Endothelial cell of umbilical vein (primary cell): Measurements from ENCODE around the gene EXOSC9. TPM values are rescaled to one million over a fixed set of nuclear protein-coding genes. Genes with fewer than 3 reads are reported as not detected.

Experiments used
- BruUV-seq: library from RNA; stranded (reverse); fragments of 400-500 nt; replicated peaks from 2 replicates; lab custom pipeline; 2021; lab: Mats Ljungman, UMichigan
- CTCF ChIA-PET: fragments of 300-600, 350-600 bp; sonication (Branson Sonifier 250); formaldehyde crosslinking; loops from one replicate; lab custom pipeline; 2021; ENCODE audit warnings: antibody characterized with exemption, inconsistent platforms; lab: Charles Lee
- POLR2A ChIA-PET: fragments of 300-600, 350-600 bp; sonication (Branson Sonifier 250); formaldehyde crosslinking; loops from one replicate; lab custom pipeline; 2021; ENCODE audit warnings: antibody characterized with exemption, inconsistent platforms; lab: Charles Lee
- DNase-seq: peaks from one replicate; pipeline ENCODE4 v3.0.0-alpha.2; 2011; ENCODE audit warnings: low read depth, low spot score
- FAIRE-seq: peaks from 2 replicates; lab custom pipeline; 2011; peaks lifted over from hg19 to GRCh38; lab: Jason Lieb, UNC
- H2AFZ ChIP-seq: 2 replicates; pipeline ENCODE4 v1.6.0; 2012; ENCODE audit warnings: low read depth, low read length, control low read depth, inconsistent platforms
- H3K27ac ChIP-seq: 2 replicates; pipeline ENCODE4 v1.5.1; 2011; ENCODE audit warnings: low read depth, mild to moderate bottlenecking, control low read depth, low read length, moderate library complexity; ENCODE audit not compliant: insufficient read depth
- H3K27me3 ChIP-seq, 2 experiments: 2 replicates each; pipeline versions ENCODE4 v1.6.0 to v1.6.1; 2011; ENCODE audit warnings: low read length in 2 of 2, mixed read lengths in 1 of 2; ENCODE audit not compliant: control insufficient read depth in 2 of 2, insufficient read depth in 2 of 2
- H3K36me3 ChIP-seq, 2 experiments: 2 replicates in 1 of 2; 3 replicates in 1 of 2; pipeline ENCODE4 v1.5.1; 2011; ENCODE audit warnings: low read length in 2 of 2, mild to moderate bottlenecking in 1 of 2, moderate library complexity in 1 of 2; ENCODE audit not compliant: control insufficient read depth in 2 of 2, insufficient read depth in 2 of 2; ENCODE audit errors: extremely low read depth in 1 of 2
- H3K4me1 ChIP-seq: 3 replicates; pipeline ENCODE4 v1.5.1; 2011; ENCODE audit warnings: mild to moderate bottlenecking, low read length; ENCODE audit not compliant: control insufficient read depth, insufficient read depth; ENCODE audit errors: extremely low read depth
- H3K4me2 ChIP-seq: 2 replicates; pipeline ENCODE4 v1.6.1; 2011; ENCODE audit warnings: low read length, control low read depth, mixed read lengths; ENCODE audit not compliant: insufficient read depth
- H3K4me3 ChIP-seq, 3 experiments: fragments of 200-600 bp in 1 of 3; sonication (generic), shearing (Covaris generic) in 1 of 3; replicated peaks in 1 of 3; 2 replicates each; pipeline ENCODE4 v1.5.1; 2011 to 2016; ENCODE audit warnings: control low read depth in 3 of 3, low read length in 3 of 3, mild to moderate bottlenecking in 2 of 3, inconsistent platforms in 1 of 3, low read depth in 1 of 3, moderate library complexity in 1 of 3; ENCODE audit not compliant: insufficient read depth in 1 of 3
- H3K79me2 ChIP-seq: 2 replicates; pipeline ENCODE4 v1.6.0; 2012; ENCODE audit warnings: low read length, inconsistent platforms; ENCODE audit not compliant: control insufficient read depth, insufficient read depth
- H3K9ac ChIP-seq: replicated peaks from 2 replicates; pipeline ENCODE3; 2011; ENCODE audit warnings: low read length, control low read depth; ENCODE audit not compliant: insufficient read depth; ENCODE audit errors: extremely low read depth
- H3K9me1 ChIP-seq: replicated peaks from 3 replicates; pipeline ENCODE4 v1.6.0; 2011; ENCODE audit warnings: mild to moderate bottlenecking, low read length; ENCODE audit not compliant: control insufficient read depth, insufficient read depth; ENCODE audit errors: extremely low read depth
- H3K9me3 ChIP-seq: replicated peaks from 2 replicates; pipeline ENCODE4 v1.5.1; 2012; ENCODE audit warnings: low read length, inconsistent platforms; ENCODE audit not compliant: control insufficient read depth, insufficient read depth
- H4K20me1 ChIP-seq: replicated peaks from 2 replicates; pipeline ENCODE3; 2011; ENCODE audit warnings: mild to moderate bottlenecking, low read length; ENCODE audit not compliant: control insufficient read depth, insufficient read depth; ENCODE audit errors: extremely low read depth
- GATA2 ChIP-seq: IDR thresholded peaks from 2 replicates; pipeline ENCODE4 v1.7.0; 2011; ENCODE audit warnings: low read depth, mild to moderate bottlenecking, moderate library complexity, mixed read lengths, low read length; ENCODE audit not compliant: insufficient read length, insufficient read depth
- JUN ChIP-seq: IDR thresholded peaks from 2 replicates; pipeline ENCODE4 v1.6.1; 2011; ENCODE audit warnings: borderline replicate concordance, low read depth; ENCODE audit not compliant: insufficient read length, insufficient read depth
- MAX ChIP-seq: IDR thresholded peaks from 2 replicates; pipeline ENCODE4 v1.6.1; 2011; ENCODE audit not compliant: insufficient read depth, insufficient read length
- MYC ChIP-seq: IDR thresholded peaks from one replicate; pipeline ENCODE4 v1.6.1; 2011; ENCODE audit warnings: mild to moderate bottlenecking, low read depth, low read length
- POLR2AphosphoS5 ChIP-seq: IDR thresholded peaks from 2 replicates; pipeline ENCODE4 v1.6.1; 2012; ENCODE audit warnings: low read depth, mild to moderate bottlenecking, control low read depth, low read length, moderate library complexity; ENCODE audit not compliant: insufficient read depth
- dilution Hi-C: fragments of 300-500 bp; cut with MboI; formaldehyde crosslinking; loops from one replicate; pipeline ENCODE4 v1.15.0; 2019; ENCODE audit warnings: low sequenced_read_pairs; ENCODE audit not compliant: extremely low pct_ligation_motif_present
- intact Hi-C: fragments of 100-400 bp; cut with micrococcal nuclease; formaldehyde crosslinking; loops from one replicate; pipeline ENCODE4 v1.10.0; 2022
- polyA plus RNA-seq, 4 experiments: library from polyadenylated mRNA; depleted of rRNA in 3 of 4; stranded (reverse) in 3 of 4; unstranded in 1 of 4; fragments of >200 nt; gene quantifications; 2 replicates each; pipeline versions ENCODE4 v1.2.1 to v1.2.3, GENCODE V29; 2011 to 2012; ENCODE audit warnings: missing spikeins in 1 of 4
- total RNA-seq: library from RNA; stranded (reverse); gene quantifications from 2 replicates; pipeline ENCODE4 v1.2.3, GENCODE V29; 2021
- TF ChIP-seq, protein P1 (sequence below), 2 donors: IDR thresholded peaks; 1 replicate in 1 of 2; 2 replicates in 1 of 2; pipeline ENCODE4 v1.5.1; 2011; ENCODE audit warnings: low read length in 2 of 2, mild to moderate bottlenecking in 2 of 2, moderate library complexity in 2 of 2, control low read depth in 1 of 2, inconsistent platforms in 1 of 2, low read depth in 1 of 2; ENCODE audit not compliant: insufficient read depth in 1 of 2; ENCODE audit errors: extremely low read depth in 1 of 2

Gene EXOSC9
- total and polyA plus RNA-seq, 2 donors (not counting 3 experiments of a cell fraction or from before 2014, with no cell fraction given), result 19.0 to 46.3 TPM

- peaks cover 11% of the 10 kb centered on the region for H3K4me1 ChIP-seq
- H3K27me3 ChIP-seq, result peaks cover 0 to 4% of the 10 kb centered on the region in 2 experiments
- no peaks in the 10 kb centered on the region for H3K79me2 ChIP-seq
- H4K20me1 ChIP-seq, result no peaks in the 10 kb centered on the region
- CTCF ChIA-PET, result no interaction called here
- FAIRE-seq (no peak), DNase-seq (peak; percentile 59)
- H2AFZ ChIP-seq, result peak overlapping the region; percentile 4
- H3K36me3 ChIP-seq, result no peaks in the 10 kb centered on the region
- POLR2A ChIA-PET, result no interaction called here
- no peak overlapping the region for H3K9ac ChIP-seq
- dilution Hi-C loops, result no loop called here
- BruUV-seq, result no TSS peak
- H3K27ac ChIP-seq, result no peak overlapping the region
- intact Hi-C loops, result no loop called here
- no peak for TF ChIP-seq JUN
- TF ChIP-seq, protein P1, sequence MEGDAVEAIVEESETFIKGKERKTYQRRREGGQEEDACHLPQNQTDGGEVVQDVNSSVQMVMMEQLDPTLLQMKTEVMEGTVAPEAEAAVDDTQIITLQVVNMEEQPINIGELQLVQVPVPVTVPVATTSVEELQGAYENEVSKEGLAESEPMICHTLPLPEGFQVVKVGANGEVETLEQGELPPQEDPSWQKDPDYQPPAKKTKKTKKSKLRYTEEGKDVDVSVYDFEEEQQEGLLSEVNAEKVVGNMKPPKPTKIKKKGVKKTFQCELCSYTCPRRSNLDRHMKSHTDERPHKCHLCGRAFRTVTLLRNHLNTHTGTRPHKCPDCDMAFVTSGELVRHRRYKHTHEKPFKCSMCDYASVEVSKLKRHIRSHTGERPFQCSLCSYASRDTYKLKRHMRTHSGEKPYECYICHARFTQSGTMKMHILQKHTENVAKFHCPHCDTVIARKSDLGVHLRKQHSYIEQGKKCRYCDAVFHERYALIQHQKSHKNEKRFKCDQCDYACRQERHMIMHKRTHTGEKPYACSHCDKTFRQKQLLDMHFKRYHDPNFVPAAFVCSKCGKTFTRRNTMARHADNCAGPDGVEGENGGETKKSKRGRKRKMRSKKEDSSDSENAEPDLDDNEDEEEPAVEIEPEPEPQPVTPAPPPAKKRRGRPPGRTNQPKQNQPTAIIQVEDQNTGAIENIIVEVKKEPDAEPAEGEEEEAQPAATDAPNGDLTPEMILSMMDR (IDR thresholded peaks at IDR 0.05; ENCODE audit: extremely low read depth in 1 of 2, insufficient read depth in 1 of 2, low read depth in 1 of 2, low read length in 2 of 2), result no peak
- no peak for TF ChIP-seq MAX
- TF ChIP-seq POLR2AphosphoS5, result no peak
- TF ChIP-seq GATA2, result no peak
- no peak for TF ChIP-seq MYC
- H3K4me3 ChIP-seq, result no peak overlapping the region
- no peak overlapping the region for H3K4me2 ChIP-seq
- H3K9me1 ChIP-seq, result no peaks in the 10 kb centered on the region
- H3K9me3 ChIP-seq, result no peaks in the 10 kb centered on the region
These were observed 16.1 kb upstream of the EXOSC9 start for GRCh38 chr4:121784975-121785374.
